ENCODE results near the gene SLC6A18.

- no peak for TF ChIP-seq CTCF (IDR thresholded peaks at IDR 0.05)
- no peak for TF ChIP-seq POLR2A (IDR thresholded peaks at IDR 0.05)
Observed at GRCh38 chr5:1182633-1183423, 42.4 kb upstream of the SLC6A18 start.

Measured in esophagus squamous epithelium (tissue), 4 donors.